GM12892 (cell line): ENCODE measurements around the gene ATF1.

Experiments used
- DNase-seq: peaks from one replicate; pipeline ENCODE4 v3.0.0; 2011; ENCODE audit not compliant: insufficient read length
- FAIRE-seq: peaks from 2 replicates; lab custom pipeline; 2011; peaks lifted over from hg19 to GRCh38; lab: Jason Lieb, UNC
- POLR2A ChIP-seq: IDR thresholded peaks from 2 replicates; pipeline ENCODE4 v1.6.1; 2011; ENCODE audit warnings: low read depth, low read length, control low read depth
- POLR2AphosphoS5 ChIP-seq: IDR thresholded peaks from 2 replicates; pipeline ENCODE4 v1.6.1; 2011; ENCODE audit warnings: low read depth, low read length, control low read depth
- TAF1 ChIP-seq: IDR thresholded peaks from 2 replicates; pipeline ENCODE4 v1.6.1; 2011; ENCODE audit warnings: low read depth, mild to moderate bottlenecking, control low read depth, low read length, borderline replicate concordance

ATF1 gene

DNA sequence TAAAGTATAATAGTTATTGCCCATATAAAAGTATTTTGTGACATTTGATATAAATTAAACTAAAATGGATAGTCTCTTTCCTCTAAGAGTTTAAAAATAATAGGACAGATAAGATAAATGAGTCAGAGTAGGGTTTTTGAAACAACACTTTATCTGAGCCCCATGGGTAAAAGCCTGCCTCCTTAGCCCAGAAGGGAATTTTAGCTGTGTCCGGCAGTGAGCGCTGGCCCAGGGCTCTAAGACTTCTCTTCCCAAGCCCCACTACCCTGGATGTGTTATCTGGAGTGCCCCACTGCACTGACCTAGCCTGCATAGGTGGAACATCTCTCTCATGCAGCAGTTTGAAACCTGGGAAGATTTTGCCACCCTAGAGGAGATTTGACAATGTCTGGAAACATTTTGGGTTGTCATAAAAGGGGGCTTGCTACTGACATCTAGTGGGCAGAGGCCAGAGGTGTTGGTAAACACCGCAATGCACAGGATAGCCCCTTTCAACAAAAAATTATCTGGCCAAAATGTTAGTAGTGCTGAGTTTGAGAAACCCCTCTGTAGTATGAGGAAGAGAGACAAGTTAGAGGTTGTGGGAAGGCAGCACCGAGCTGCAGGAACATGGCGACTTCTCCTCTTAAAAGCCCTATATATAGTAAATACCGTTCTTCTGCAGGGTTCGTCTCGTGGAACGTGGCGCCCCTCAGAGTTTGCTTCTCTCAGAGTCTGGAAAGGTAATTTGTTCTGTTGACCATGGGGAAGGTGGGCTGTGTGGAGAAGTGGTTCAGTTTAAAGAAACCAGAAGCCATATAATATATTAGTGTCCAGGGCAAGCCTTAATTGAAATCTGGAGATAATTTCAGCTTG lies 29.3 kb upstream of the ATF1 start:
- FAIRE-seq (no peak), DNase-seq (no peak)
- TF ChIP-seq POLR2AphosphoS5 (no peak), TAF1 (no peak), POLR2A (no peak)

GRCh38 chr12:50739611-50740010 lies 24.3 kb upstream of the ATF1 start:
- DNase-seq = no peak
- FAIRE-seq = no peak
- TF ChIP-seq POLR2A (no peak), TAF1 (no peak), POLR2AphosphoS5 (no peak)

DNA sequence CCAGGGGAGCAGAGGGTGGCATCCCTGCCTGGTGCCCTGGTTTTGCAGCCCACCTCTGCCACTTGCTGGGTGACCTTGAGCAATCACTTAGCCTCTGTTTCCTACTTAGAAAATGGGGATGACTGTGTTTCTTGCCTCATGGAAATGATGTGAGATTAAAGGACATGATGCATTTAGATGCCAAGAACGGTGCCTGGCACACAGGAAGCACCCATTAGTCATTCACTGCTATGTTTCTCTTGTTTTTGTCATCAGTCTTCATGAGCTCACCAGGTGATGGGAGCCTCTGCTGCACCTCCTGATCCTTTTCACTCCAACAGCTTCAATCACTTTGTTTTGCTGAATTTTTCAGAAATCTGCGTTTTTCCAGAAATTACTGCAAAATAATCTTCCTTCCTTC lies 23.6 kb upstream of the ATF1 start:
- TF ChIP-seq TAF1 (no peak), POLR2AphosphoS5 (no peak), POLR2A (no peak)
- FAIRE-seq = no peak
- DNase-seq = no peak

GRCh38 chr12:50742776-50743175 lies 21.1 kb upstream of the ATF1 start:
- no peak for DNase-seq
- FAIRE-seq = no peak
- TF ChIP-seq POLR2A (no peak), TAF1 (no peak), POLR2AphosphoS5 (no peak)

DNA sequence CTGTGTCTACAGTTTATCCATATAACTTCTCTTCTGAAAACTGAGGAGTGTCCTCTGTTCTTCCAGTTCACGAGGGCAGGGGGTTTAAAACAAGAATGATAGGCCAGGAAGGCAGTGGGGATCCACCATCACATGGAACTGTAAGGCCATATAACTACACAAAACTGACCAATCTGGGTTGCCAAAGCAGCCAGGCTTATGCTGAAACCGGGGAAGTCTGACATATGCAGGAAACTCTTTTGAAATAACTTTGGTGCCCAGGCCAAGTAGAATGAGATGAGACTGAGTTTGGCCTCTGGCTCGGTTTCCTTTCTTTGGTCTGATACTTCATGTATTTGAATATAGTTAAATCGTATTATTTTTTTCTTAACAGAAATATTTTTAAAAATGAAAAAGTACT lies 18.0 kb upstream of the ATF1 start:
- FAIRE-seq (no peak), DNase-seq (no peak)
- TF ChIP-seq TAF1 (no peak), POLR2AphosphoS5 (no peak), POLR2A (no peak)

DNA sequence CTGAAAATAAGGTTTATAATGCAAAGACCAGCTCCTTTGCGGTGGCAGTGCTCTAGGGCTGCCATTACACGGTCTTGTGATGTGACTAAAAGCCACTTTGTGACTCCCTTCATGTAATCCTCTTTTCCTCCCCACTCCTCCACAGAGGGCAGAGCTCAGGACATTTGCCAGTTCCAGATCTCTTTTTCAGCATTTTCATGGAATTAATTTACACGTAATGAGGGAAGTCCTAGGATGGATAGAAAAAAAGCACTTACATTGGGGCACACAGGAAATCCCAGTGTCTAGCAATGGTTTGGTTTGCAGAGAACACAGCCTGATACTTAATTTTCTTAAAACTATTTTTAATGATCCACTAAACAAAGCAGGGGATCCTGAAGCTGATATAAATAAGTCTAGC lies 17.5 kb upstream of the ATF1 start:
- DNase-seq (no peak), FAIRE-seq (no peak)
- no peak for TF ChIP-seq POLR2A
- TF ChIP-seq TAF1 = no peak
- TF ChIP-seq POLR2AphosphoS5 = no peak

DNA sequence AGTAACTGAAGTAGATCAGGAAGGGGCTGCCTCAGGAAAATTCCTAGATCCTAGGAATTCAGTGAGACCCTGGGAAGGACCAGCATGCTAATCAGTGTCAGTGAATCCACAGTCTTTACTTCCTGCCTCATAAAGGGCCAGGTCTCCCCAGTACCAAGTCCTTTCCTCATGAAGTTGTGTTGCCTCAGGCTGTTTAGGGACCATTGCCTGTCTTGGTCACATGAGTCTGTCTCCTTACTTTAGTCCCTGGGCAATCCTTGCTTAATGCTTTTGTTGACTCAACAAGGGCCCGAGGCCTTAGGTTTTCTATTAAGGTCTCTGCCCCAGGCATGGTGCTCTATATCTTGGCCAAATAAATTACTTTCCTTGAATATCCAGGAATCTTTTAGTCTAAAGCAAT lies 16.1 kb upstream of the ATF1 start:
- no peak for FAIRE-seq
- TF ChIP-seq POLR2A (no peak), POLR2AphosphoS5 (no peak), TAF1 (no peak)
- DNase-seq = no peak

- TF ChIP-seq POLR2A (no peak), POLR2AphosphoS5 (no peak), TAF1 (no peak)
- FAIRE-seq (no peak), DNase-seq (no peak)
Observed at GRCh38 chr12:50749459-50749882, 14.4 kb upstream of the ATF1 start.

GRCh38 chr12:50750366-50750765 lies 13.5 kb upstream of the ATF1 start:
- TF ChIP-seq POLR2A = no peak
- TF ChIP-seq POLR2AphosphoS5 = no peak
- TF ChIP-seq TAF1 = no peak
- FAIRE-seq (no peak), DNase-seq (no peak)

DNA sequence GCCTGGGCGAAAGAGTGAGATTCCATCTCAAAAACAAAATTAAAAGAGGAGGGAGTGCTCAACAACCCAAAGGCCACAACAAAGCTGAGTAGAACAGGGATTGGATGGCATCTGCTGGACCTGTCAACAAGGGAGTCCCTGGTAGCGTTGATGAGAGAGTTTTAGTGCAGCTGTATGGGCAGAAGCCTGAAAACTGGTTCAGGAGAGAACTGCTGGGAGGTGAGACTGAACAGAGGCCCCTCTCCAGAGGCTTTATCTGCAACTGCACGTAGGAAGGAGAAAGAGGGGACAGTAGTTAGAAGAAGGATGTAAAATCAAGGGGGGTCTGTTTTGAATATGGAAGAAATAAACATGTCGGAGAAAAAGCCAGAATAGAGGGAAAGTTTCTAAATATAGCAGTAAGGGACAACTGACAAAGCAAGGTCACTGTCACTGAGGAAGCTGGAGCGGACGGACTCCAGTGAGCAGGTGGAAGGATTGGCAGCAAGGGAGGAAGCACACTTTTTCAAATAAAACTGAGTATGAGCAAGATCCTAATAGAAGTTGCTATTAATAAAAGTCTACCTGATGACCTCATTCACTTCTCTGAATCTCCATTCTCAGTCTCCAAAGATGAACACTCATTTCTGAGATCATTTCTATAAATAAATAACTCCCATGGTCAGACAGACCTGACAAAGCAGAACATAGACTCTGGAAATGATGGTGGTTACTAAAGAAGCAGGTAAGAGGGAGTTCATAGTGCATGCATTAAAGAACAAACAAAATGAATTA lies 11.8 kb upstream of the ATF1 start:
- FAIRE-seq = no peak
- TF ChIP-seq TAF1 (no peak), POLR2A (no peak), POLR2AphosphoS5 (no peak)
- no peak for DNase-seq

DNA sequence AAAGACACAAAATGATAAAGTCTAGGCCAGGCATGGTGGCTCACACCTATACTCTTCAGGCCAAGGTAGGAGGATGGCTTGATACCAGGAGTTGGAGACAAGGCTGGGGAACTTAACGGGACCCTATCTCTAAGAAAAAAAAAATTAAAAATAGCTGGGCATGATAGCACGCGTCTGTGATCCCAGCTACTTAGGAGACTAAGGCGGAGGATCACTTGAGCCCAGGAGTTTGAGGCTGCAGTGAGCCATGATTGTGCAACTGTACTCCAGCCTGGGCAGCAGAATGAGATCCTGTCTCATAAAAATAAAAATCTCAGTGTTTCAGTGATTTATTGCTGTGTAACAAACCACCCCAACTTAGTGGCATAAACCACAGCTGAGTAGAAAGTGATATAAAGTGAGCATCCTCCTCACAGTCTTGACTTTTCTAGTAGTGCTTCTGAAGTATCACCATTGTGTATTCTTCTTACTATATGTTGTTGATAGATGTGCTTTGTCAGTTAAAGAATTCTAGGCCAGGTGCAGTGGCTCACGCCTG lies 10.6 kb upstream of the ATF1 start:
- TF ChIP-seq POLR2AphosphoS5 (no peak), TAF1 (no peak), POLR2A (no peak)
- FAIRE-seq = no peak
- no peak for DNase-seq
